GM12873 (cell line): ENCODE results near the gene MAPKAPK2.

Experiments
- TF ChIP-seq, protein P1 (sequence below): IDR thresholded peaks from 2 replicates; pipeline ENCODE4 v1.5.1; 2012; ENCODE audit warnings: low read depth, mild to moderate bottlenecking, moderate library complexity, low read length, control low read depth; ENCODE audit not compliant: insufficient read depth; ENCODE audit errors: missing control alignments

The MAPKAPK2 gene

GRCh38 chr1:206713070-206713469 lies 28.4 kb downstream of the MAPKAPK2 start:
- TF ChIP-seq, protein P1, sequence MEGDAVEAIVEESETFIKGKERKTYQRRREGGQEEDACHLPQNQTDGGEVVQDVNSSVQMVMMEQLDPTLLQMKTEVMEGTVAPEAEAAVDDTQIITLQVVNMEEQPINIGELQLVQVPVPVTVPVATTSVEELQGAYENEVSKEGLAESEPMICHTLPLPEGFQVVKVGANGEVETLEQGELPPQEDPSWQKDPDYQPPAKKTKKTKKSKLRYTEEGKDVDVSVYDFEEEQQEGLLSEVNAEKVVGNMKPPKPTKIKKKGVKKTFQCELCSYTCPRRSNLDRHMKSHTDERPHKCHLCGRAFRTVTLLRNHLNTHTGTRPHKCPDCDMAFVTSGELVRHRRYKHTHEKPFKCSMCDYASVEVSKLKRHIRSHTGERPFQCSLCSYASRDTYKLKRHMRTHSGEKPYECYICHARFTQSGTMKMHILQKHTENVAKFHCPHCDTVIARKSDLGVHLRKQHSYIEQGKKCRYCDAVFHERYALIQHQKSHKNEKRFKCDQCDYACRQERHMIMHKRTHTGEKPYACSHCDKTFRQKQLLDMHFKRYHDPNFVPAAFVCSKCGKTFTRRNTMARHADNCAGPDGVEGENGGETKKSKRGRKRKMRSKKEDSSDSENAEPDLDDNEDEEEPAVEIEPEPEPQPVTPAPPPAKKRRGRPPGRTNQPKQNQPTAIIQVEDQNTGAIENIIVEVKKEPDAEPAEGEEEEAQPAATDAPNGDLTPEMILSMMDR, result no peak

GRCh38 chr1:206713910-206714312 lies 29.2 kb downstream of the MAPKAPK2 start:
- TF ChIP-seq, protein P1, result no peak

GRCh38 chr1:206714331-206715058 lies 29.8 kb downstream of the MAPKAPK2 start:
- TF ChIP-seq, protein P1, result no peak

- TF ChIP-seq, protein P1, result no peak
Measured at GRCh38 chr1:206715120-206715519, 30.4 kb downstream of the MAPKAPK2 start.

GRCh38 chr1:206715552-206716158 lies 30.9 kb downstream of the MAPKAPK2 start:
- TF ChIP-seq, protein P1, result no peak

DNA sequence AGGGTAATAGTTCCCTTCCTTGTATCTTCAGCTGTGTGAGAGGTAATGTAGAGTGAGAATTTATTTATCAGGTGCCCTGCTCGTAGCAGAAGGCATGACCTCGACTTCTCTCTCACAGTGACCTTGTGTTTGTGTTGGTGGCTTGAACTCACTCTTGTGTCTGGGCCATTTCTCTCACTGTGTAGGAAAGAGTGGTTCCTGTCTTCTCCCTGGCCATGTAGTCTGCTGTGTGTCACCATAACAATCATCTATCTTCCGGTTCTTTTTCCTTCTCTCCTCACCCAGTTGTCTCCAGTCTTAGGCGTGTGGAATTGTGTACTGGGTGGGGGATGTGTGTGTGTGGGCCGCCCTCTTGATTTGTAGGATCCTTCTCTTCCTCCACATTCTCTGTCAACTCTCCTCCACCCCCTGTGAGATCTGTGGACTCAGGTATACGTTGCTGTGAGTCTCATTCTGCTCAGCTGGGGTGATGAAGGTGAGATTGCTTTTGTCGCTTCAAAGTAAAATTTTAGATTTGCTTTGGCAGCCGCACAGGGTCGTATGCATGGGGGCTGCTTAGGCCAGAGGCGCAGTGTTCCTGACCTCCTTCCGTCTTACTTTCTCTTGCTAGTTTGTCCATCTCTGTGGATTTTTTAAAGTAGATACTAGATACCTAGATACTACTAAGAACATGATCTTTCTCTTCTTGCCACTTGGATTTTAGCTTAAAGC lies 31.6 kb downstream of the MAPKAPK2 start:
- TF ChIP-seq, protein P1, result no peak
